Measurements from ENCODE around the gene MT1A.

Gene MT1A

GRCh38 chr16:56625943-56626654 lies 12.4 kb upstream of the MT1A start:
- H3K4me3 ChIP-seq (ENCODE audit: low read depth, low read length) = no peak overlapping the region
- TF ChIP-seq CTCF (IDR thresholded peaks at IDR 0.05; ENCODE audit: borderline replicate concordance, insufficient read depth, low read depth, low read length) = no peak

DNA sequence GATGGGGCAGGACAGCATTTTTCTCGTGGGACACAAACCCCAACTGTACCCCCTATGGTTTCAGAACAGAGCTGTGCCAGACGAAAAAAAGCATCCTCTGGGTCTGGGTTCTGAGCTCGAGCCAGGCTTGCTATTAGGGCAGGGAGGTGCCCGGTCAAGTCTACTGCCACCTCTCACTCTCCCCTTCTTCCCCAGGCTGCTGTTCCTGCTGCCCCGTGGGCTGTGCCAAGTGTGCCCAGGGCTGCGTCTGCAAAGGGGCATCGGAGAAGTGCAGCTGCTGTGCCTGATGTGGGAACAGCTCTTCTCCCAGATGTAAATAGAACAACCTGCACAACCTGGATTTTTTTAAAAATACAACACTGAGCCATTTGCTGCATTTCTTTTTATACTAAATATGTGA lies 11.8 kb upstream of the MT1A start:
- no peak for TF ChIP-seq CTCF (IDR thresholded peaks at IDR 0.05; ENCODE audit: borderline replicate concordance, insufficient read depth, low read depth, low read length)
- H3K4me3 ChIP-seq (ENCODE audit: low read depth, low read length) = no peak overlapping the region

- H3K4me3 ChIP-seq (ENCODE audit: low read depth, low read length) = no peak overlapping the region
- TF ChIP-seq CTCF (IDR thresholded peaks at IDR 0.05; ENCODE audit: borderline replicate concordance, insufficient read depth, low read depth, low read length) = no peak
Measured at GRCh38 chr16:56628486-56629350, 9.7 kb upstream of the MT1A start.

- TF ChIP-seq CTCF (IDR thresholded peaks at IDR 0.05; ENCODE audit: borderline replicate concordance, insufficient read depth, low read depth, low read length) = no peak
- H3K4me3 ChIP-seq (ENCODE audit: low read depth, low read length) = no peak overlapping the region
Measured at GRCh38 chr16:56629531-56629930, 8.9 kb upstream of the MT1A start.

GRCh38 chr16:56630134-56630533 lies 8.3 kb upstream of the MT1A start:
- no peak overlapping the region for H3K4me3 ChIP-seq (ENCODE audit: low read depth, low read length)
- TF ChIP-seq CTCF (IDR thresholded peaks at IDR 0.05; ENCODE audit: borderline replicate concordance, insufficient read depth, low read depth, low read length) = peak; percentile 29; the same call in 1 of the 2 replicates

GRCh38 chr16:56631197-56631596 lies 7.3 kb upstream of the MT1A start:
- no peak for TF ChIP-seq CTCF (IDR thresholded peaks at IDR 0.05; ENCODE audit: borderline replicate concordance, insufficient read depth, low read depth, low read length)
- H3K4me3 ChIP-seq (ENCODE audit: low read depth, low read length) = no peak overlapping the region

GRCh38 chr16:56631832-56632155 lies 6.7 kb upstream of the MT1A start:
- H3K4me3 ChIP-seq (ENCODE audit: low read depth, low read length) = no peak overlapping the region
- TF ChIP-seq CTCF (IDR thresholded peaks at IDR 0.05; ENCODE audit: borderline replicate concordance, insufficient read depth, low read depth, low read length) = no peak
